VCaP (cell line): ENCODE results near the gene MEDAG.

ENCODE experiments used
- H3K27ac ChIP-seq: fragments of 450-650 bp; 2 replicates; pipeline ENCODE4 v1.5.1; 2017
- TF ChIP-seq, protein P1 (sequence below): fragments of 450-650 bp; conservative IDR thresholded peaks from 2 replicates; pipeline ENCODE4 v1.5.1; 2017; ENCODE audit warnings: mild to moderate bottlenecking, moderate library complexity

The MEDAG gene

DNA sequence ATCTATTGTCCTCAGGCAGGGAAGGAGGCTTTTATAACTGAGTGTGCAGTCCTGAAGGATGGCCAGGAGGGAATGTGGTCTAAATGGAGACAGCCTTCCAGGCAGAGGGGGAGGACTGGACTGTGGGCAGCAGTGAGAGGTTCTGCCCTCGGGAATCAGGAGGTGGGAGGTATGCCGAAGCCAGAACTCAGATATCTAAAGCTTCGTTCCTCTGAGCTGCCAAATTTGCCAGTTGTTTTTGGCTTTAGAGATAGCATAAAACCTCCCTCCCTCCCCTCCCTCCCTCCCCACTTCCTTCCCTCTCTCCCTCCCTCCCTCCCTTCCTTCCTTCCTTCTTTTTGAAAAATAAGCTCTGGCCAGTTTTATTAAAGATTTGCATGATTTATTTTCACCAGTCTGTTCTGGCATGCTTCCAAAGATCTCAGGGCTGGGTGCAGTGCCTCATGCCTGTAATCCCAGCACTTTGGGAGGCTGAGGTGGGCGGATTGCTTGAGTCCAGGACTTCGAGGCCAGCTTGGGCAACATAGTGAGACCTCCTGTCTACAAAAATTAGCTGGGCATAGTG lies 2.4 kb downstream of the MEDAG start:
- TF ChIP-seq, protein P1, sequence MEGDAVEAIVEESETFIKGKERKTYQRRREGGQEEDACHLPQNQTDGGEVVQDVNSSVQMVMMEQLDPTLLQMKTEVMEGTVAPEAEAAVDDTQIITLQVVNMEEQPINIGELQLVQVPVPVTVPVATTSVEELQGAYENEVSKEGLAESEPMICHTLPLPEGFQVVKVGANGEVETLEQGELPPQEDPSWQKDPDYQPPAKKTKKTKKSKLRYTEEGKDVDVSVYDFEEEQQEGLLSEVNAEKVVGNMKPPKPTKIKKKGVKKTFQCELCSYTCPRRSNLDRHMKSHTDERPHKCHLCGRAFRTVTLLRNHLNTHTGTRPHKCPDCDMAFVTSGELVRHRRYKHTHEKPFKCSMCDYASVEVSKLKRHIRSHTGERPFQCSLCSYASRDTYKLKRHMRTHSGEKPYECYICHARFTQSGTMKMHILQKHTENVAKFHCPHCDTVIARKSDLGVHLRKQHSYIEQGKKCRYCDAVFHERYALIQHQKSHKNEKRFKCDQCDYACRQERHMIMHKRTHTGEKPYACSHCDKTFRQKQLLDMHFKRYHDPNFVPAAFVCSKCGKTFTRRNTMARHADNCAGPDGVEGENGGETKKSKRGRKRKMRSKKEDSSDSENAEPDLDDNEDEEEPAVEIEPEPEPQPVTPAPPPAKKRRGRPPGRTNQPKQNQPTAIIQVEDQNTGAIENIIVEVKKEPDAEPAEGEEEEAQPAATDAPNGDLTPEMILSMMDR, result no peak
- H3K27ac ChIP-seq, result no peak overlapping the region; the same call in 1 of the 2 replicates

DNA sequence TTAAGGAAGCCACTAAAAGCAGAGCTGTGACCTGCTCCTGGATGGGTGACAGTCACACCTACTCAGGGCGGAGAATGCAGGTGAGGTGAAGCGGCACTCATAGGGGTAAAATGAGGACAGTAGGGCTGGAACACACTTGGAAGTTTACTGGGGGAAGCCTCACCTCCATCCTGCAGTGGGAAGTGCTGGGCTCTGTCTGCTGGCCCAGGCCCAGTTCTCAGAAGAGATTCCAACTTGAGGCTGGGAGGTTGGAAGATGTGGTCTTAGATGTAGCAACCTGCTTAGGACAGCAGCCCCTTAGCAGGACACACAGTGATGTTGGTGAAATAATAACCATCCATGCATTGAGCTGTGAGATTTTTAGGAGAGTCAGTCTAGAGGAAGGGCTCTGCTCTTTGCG lies 4.6 kb downstream of the MEDAG start:
- TF ChIP-seq, protein P1, result no peak
- no peak overlapping the region for H3K27ac ChIP-seq

DNA sequence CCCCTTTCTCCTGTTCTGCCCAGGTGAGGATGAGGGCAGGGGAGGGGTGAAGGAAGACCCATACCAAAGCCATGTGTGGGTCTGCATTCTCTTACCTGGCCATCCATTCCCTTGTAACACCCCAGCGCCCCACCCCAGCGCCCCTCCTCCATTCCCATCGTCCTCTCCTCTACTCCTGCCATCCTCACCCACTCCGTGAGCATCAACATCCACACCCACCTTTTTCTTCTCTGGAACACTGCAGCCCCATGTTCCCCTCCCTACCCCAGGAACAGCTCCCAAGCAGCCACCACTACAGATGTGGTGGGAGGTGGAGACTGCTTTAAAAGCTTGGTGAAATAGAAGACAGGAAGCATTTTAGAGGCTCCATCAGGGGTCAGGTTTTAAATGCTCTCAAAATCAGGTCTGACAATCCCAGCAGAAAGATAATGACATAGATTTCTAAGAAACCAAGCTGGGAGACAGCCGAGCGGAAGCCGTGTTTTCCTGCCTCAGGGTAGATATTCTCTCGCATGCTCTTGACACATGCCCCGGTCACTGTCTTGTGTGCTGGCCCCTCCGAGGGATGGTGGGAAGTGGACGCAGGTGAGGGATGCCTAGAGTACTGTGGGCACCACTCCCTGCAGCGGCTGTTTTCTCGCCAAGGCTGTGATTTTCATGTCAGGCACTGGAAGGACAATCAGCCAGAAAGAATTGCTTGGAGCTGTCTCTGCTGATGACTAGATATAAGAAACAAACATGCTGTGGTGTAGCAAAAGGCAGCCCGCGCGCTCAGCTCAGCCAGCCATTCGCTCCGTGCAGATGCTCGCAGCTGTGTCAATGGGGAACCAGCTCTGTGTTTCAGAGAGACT lies 9.8 kb downstream of the MEDAG start:
- TF ChIP-seq, protein P1, result no peak
- no peak overlapping the region for H3K27ac ChIP-seq

DNA sequence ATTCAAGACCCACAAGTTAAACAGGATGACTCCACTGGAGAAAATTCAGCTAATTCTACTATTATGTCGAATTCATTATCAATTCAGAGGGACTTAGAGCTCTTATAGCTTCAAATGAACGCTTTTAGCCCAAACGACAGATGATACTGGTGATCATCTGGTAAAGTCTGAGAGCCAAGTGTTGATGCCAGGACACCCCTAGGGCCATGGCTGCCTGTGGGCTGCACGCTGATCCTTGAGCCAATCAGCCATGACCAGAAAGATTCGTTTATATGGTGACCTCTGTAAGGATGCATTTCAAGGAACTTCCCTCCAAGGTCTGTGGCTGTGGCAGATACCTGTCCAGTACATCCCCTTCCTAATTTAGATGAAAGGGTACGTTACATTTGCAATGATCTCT lies 10.9 kb downstream of the MEDAG start:
- TF ChIP-seq, protein P1, result no peak

DNA sequence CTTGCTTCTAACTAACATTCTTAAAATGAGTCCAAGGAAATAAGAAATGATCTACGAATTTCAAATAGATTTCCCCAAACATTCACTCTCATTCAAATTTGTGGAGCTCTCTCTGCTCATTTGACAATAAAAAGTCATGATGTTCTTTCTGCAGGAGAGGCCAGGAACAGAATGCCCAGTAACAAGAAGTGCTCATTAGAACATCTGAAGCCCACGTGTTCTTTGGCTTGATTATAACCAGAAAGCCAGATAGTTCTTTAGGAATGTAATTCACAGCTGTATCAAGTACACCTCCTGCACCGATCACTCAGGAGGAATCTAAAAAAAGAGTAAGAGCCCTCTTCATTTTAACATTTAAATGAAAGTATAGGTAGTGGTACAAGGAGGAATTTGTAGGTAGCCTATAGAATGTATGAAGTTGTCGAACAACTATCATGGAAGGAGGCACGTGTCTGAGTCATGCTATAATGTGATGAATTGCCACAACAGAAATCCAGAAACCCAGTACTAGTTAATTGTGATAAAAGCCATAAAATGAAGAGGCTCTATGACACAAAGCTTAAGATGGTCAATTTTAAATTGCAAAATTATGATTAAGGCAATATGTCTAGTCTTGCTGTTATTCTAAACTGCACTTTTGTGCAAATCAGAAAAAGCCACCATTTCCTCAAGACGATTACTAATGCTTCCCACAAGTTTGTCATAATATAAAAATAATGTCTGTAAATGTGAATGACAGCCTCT lies 12.8 kb downstream of the MEDAG start:
- no peak overlapping the region for H3K27ac ChIP-seq
- TF ChIP-seq, protein P1, result no peak

More for the DNA sequence above, 10.9 kb downstream of the MEDAG start:
- H3K27ac ChIP-seq, result no peak overlapping the region

DNA sequence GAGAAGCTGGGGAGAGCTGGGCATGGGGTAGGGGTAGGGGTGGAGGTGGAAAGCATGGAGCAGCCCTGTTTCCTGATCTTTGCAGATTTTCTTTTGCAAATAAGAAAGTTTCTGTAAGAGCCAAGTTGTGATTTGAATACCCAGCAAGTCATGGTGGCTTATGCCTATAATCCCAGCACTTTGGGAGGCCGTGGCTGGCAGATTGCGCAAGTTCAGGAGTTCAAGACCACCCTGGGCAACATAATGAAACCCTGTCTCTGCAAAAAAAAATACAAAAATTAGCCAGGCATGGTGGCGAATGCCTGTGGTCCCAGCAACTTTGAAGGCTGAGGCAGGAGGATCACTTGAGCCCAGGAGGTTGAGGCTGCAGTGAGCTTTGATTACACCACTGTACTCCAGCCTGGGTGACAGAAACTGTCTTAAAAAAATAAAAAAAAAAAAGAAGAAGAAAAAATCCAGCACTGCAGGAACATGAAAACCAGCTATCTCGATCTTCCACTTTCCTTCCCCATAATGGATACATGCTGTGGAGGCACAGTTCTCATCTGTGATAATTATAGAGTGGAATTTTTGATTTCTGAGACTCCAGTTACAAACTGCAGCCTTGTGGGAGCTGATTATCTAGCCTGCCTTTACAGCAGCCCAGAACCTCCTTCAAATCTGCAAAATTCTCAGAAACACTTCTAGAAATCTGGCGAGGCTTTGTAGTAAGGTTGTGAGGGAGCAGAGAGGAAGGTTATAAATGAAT lies 14.3 kb downstream of the MEDAG start:
- no peak overlapping the region for H3K27ac ChIP-seq
- TF ChIP-seq, protein P1, result no peak
